ENCODE results near the gene HHIPL1. TPM values are rescaled to one million over a fixed set of nuclear protein-coding genes. Genes with fewer than 3 reads are reported as not detected.

HHIPL1 gene
- total RNA-seq, 2 experiments from 2014 or later = 0.15 to 0.31 TPM

DNA sequence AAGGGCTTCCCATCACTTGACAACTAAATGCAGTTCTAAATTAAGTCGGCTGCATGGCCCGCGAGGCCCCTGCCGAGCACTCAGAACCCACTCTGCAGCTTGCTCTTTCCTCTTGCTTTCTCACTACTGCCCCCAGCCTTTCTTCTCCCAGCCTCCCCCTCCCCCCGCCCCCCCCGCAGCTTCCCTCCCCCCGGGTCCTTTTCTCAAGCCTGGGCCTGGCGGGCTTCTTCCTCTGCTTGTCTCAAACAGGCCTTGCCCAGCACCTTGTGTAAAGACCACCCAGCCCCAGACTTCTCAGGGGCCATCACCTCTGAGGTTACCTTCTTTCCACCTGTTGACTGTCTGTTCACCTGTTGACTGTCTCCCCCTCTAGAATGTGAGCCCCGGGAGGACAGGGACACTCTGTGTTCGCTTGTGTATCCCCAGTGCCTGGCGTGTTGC, 40.2 kb downstream of the HHIPL1 start:
- Mint-ChIP-seq H3K27me3 (ENCODE audit: low read depth) (peaks cover 11% of the 10 kb centered on the region), H3K4me3 (peak overlapping the region; percentile 36), H3K36me3 (ENCODE audit: low read depth) (no peaks in the 10 kb centered on the region), H3K9me3 (no peaks in the 10 kb centered on the region), H3K4me1 (ENCODE audit: low read depth) (peaks cover 4% of the 10 kb centered on the region), H3K27ac (no peak overlapping the region)
- DNase-seq = no peak
- CTCF ChIA-PET = interaction anchor here (1.6 kb wide), 1 partner anchor 18 kb away, joined by 3 read pairs; no protein-coding TSS in a partner anchor
- intact Hi-C loops (cut with micrococcal nuclease) = no loop called here

GRCh38 chr14:99685596-99685995, 40.7 kb downstream of the HHIPL1 start:
- Mint-ChIP-seq H3K9me3 (no peaks in the 10 kb centered on the region), H3K4me3 (peak overlapping the region; percentile 36), H3K27me3 (ENCODE audit: low read depth) (peaks cover 11% of the 10 kb centered on the region), H3K4me1 (ENCODE audit: low read depth) (peaks cover 4% of the 10 kb centered on the region), H3K36me3 (ENCODE audit: low read depth) (no peaks in the 10 kb centered on the region), H3K27ac (no peak overlapping the region)
- no peak for DNase-seq
- CTCF ChIA-PET = no interaction called here
- intact Hi-C loops (cut with micrococcal nuclease) = no loop called here

- Mint-ChIP-seq H3K9me3 (no peaks in the 10 kb centered on the region), H3K36me3 (ENCODE audit: low read depth) (no peaks in the 10 kb centered on the region), H3K27ac (no peak overlapping the region), H3K4me1 (ENCODE audit: low read depth) (peaks cover 4% of the 10 kb centered on the region), H3K27me3 (ENCODE audit: low read depth) (peaks cover 14% of the 10 kb centered on the region), H3K4me3 (no peak overlapping the region)
- intact Hi-C loops (cut with micrococcal nuclease) = no loop called here
- CTCF ChIA-PET = interaction anchor here (0.7 to 2.1 kb wide), 5 partner anchors 9 to 402 kb away, joined by 3 to 6 read pairs (median 4); no protein-coding TSS in a partner anchor
- DNase-seq = no peak
Measured at GRCh38 chr14:99686557-99687283, 41.8 kb downstream of the HHIPL1 start.

DNA sequence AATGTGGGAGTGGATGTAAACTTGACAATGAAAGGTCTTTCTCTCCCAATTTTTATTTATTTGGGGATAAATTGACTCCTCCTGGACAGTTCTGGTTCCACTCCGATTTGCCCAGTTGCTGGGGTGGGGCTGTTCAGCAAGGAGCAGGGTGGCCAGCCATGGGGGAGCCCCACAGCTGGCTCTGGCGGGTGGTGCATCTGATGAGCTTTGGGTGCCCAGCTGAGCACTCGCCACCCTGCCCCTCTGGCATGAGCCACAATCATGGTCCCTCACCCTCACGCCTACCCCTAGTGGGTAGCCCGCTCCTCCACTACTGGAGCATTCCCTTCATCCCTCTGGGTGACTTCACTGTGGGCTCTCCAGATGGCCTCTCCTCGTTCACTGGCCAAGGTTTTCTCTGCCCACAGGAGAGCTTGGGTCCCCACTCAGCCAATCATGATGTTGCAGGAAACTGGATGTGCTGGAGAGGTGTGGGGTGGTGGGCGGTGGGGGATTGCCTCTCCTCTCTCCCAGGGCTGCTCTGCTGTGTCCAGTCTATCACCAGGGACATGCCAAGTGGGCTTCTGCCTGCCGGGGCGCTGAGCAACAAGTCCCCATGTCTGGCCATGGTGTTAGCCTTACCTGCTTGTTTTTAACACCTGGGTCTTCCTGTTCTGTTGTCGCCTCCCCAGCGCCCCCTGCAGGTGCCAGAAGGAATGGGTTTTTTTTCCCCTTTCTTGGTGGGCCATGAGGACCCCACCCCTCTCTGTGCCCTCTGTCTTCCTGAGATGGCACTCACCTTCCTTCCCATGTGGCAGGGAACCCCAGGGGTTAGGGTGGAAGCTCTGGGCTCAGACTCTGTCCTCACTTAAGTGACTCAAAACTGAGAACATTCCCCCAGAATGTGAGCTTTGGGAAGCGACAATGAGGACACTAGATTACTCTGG, 42.6 kb downstream of the HHIPL1 start:
- Mint-ChIP-seq H3K27ac (no peak overlapping the region), H3K27me3 (ENCODE audit: low read depth) (peaks cover 14% of the 10 kb centered on the region), H3K9me3 (no peaks in the 10 kb centered on the region), H3K4me3 (no peak overlapping the region), H3K36me3 (ENCODE audit: low read depth) (no peaks in the 10 kb centered on the region), H3K4me1 (ENCODE audit: low read depth) (peaks cover 4% of the 10 kb centered on the region)
- DNase-seq = peak; percentile 34
- intact Hi-C loops (cut with micrococcal nuclease) = no loop called here
- CTCF ChIA-PET = interaction anchor here (0.7 to 2.1 kb wide), 13 partner anchors 8 to 403 kb away, joined by 3 to 7 read pairs (median 4); no protein-coding TSS in a partner anchor

DNA sequence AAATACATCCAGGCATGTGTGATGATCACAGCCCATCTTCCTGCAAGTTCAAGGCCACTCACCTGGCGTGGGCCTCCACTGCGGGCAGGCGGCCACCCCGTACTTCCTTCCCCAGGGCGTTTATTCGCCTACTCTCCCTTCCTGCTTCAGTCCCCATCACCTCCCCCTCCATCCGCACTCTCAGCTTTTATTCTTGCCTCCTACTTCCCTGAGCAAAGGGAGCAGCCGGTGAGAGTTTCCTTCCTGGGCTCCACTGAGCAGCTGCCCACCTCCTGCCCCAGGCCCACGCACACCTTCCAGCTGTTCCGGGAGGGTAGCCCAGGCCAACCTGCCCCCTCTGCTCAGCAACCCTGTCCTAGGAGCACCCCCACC, 43.3 kb downstream of the HHIPL1 start:
- Mint-ChIP-seq H3K27me3 (ENCODE audit: low read depth) (peaks cover 14% of the 10 kb centered on the region), H3K4me3 (no peak overlapping the region), H3K36me3 (ENCODE audit: low read depth) (no peaks in the 10 kb centered on the region), H3K27ac (no peak overlapping the region), H3K4me1 (ENCODE audit: low read depth) (peaks cover 2% of the 10 kb centered on the region), H3K9me3 (no peaks in the 10 kb centered on the region)
- no peak for DNase-seq
- intact Hi-C loops (cut with micrococcal nuclease) = no loop called here
- CTCF ChIA-PET = interaction anchor here (0.7 to 2.1 kb wide), 13 partner anchors 9 to 404 kb away, joined by 3 to 7 read pairs (median 4); no protein-coding TSS in a partner anchor

DNA sequence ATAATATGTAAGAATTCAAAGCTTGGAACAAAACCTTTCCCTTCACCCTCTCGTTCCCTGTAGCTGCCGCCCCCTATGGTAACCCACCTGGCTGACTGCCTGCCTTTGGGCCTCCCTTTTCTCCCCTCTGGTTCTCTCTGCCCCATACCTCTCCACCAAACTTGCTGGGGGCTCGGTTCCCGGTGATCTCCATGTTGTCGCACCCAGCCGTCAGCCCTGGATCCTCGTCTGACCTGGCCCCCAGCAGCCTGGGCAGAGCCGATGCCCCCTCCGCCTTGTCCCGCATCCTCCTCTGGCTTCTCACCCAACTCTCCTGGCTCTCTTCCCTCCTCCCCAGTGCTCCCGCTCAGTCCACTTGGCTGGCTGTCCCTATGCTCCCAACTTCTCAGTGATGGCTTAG, 43.7 kb downstream of the HHIPL1 start:
- peaks cover 14% of the 10 kb centered on the region for H3K27me3 Mint-ChIP-seq (ENCODE audit: low read depth)
- H3K36me3 Mint-ChIP-seq (ENCODE audit: low read depth) = no peaks in the 10 kb centered on the region
- H3K4me1 Mint-ChIP-seq (ENCODE audit: low read depth) = peaks cover 2% of the 10 kb centered on the region
- H3K9me3 Mint-ChIP-seq = no peaks in the 10 kb centered on the region
- intact Hi-C loops (cut with micrococcal nuclease) = no loop called here
- DNase-seq = no peak
- H3K4me3 Mint-ChIP-seq = no peak overlapping the region
- H3K27ac Mint-ChIP-seq = no peak overlapping the region
- CTCF ChIA-PET = interaction anchor here (0.7 to 2.1 kb wide), 11 partner anchors 9 to 329 kb away, joined by 3 to 7 read pairs (median 3); no protein-coding TSS in a partner anchor

DNA sequence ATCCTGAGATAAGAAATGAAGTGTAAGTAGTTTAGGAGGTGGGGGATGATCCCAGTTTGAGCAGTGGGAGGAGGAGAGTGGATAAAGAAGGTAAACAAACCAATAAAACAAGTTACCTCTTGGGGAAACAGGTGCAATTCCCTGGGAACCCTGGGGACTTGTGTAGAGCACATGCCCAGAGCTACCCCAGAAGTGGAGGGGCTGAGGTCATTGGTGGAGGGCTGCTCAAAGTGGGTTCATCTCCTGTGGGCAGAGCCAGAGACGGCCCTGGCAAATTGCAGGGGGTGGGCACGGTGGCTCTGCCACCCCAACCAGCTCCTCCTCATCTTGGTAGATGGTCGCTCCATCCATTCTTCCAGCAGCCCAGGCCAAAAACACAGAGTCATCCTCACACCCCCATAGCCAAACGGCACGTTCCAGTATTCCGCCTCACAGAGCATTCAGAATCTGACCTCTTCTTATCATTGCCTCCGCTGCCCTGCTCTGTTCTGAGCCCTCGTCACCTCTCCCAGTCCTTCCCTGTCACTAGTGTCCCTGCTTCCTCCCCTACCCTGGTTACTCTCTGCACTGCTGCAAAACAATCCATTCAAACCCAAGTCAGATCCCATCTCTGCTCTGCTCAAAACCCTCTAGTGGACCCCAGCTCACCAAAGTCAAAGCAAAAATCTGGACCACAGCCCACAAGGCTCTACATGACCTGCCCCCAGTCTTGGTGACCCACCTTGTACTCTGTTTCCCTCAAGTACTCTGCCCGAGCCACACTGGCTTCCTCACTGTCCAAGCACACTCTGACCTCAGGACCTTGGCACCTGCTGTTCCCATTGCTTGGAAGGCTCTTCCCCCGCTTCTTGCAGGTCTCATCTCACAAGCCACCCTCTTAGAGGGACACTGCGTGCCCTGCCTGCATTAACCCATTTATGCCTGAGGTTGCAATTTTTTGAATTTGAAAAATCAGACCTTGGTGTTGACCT, 44.6 kb downstream of the HHIPL1 start:
- no peak overlapping the region for H3K4me3 Mint-ChIP-seq
- no peak for DNase-seq
- no peaks in the 10 kb centered on the region for H3K9me3 Mint-ChIP-seq
- no peaks in the 10 kb centered on the region for H3K36me3 Mint-ChIP-seq (ENCODE audit: low read depth)
- peaks cover 2% of the 10 kb centered on the region for H3K4me1 Mint-ChIP-seq (ENCODE audit: low read depth)
- CTCF ChIA-PET = interaction anchor here (0.6 to 1.4 kb wide), 4 partner anchors 47 to 339 kb away, joined by 3 to 5 read pairs (median 3); no protein-coding TSS in a partner anchor
- intact Hi-C loops (cut with micrococcal nuclease) = no loop called here
- peaks cover 14% of the 10 kb centered on the region for H3K27me3 Mint-ChIP-seq (ENCODE audit: low read depth)
- no peak overlapping the region for H3K27ac Mint-ChIP-seq

DNA sequence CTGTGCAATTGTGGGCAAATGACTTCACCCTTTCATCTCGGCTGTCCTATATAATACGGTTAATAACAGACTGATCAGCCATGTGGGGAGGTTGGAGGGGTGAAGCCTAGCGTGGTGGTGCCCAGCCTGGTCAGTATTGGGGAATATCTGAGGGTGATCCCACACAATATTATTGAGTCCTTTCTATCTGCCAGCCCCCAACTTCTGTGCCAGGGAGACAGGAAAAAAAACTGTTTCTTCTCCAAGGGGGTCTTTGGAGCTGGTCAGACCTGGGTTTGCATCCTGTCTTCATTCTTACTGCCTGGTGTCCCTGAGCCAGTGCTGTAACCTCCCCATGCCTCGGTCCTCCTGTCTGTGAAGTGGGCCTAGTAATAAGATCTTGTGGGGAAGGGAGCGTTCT, 45.7 kb downstream of the HHIPL1 start:
- Mint-ChIP-seq H3K4me3 (no peak overlapping the region), H3K27me3 (ENCODE audit: low read depth) (peaks cover 14% of the 10 kb centered on the region), H3K9me3 (no peaks in the 10 kb centered on the region), H3K4me1 (ENCODE audit: low read depth) (peaks cover 2% of the 10 kb centered on the region), H3K27ac (no peak overlapping the region), H3K36me3 (ENCODE audit: low read depth) (no peaks in the 10 kb centered on the region)
- CTCF ChIA-PET = interaction anchor here (0.6 to 1.1 kb wide), 2 partner anchors 10 to 11 kb away, joined by 3 read pairs; no protein-coding TSS in a partner anchor
- no peak for DNase-seq
- intact Hi-C loops (cut with micrococcal nuclease) = no loop called here

GRCh38 chr14:99691111-99691885, 46.4 kb downstream of the HHIPL1 start:
- Mint-ChIP-seq H3K36me3 (ENCODE audit: low read depth) (no peaks in the 10 kb centered on the region), H3K9me3 (no peaks in the 10 kb centered on the region), H3K27me3 (ENCODE audit: low read depth) (peaks cover 14% of the 10 kb centered on the region), H3K4me1 (ENCODE audit: low read depth) (peaks cover 2% of the 10 kb centered on the region), H3K27ac (no peak overlapping the region), H3K4me3 (no peak overlapping the region)
- CTCF ChIA-PET = interaction anchor here (1.1 kb wide), 1 partner anchor 10 kb away, joined by 3 read pairs; no protein-coding TSS in a partner anchor
- no peak for DNase-seq
- intact Hi-C loops (cut with micrococcal nuclease) = no loop called here

DNA sequence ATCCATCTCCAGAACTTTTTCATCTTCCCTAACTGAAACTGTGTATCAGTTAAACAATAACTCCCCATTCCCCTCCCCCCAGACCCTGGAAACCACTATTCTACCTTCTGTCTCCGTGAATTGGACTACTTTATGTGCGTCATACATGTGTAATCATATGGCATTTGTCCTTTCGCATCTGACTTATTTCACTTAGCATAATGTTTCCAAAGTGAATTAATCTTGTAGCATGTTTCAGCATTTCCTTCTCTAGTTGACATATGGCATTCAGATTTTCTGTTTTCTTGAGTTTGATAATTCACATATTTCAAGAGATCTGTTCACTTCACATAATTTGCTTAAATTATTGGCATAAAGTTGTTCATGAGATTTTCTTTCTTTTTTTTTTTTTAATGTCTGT, 49.0 kb downstream of the HHIPL1 start:
- CTCF ChIA-PET = no interaction called here
- Mint-ChIP-seq H3K9me3 (no peaks in the 10 kb centered on the region), H3K27ac (no peak overlapping the region), H3K4me1 (ENCODE audit: low read depth) (no peaks in the 10 kb centered on the region), H3K4me3 (no peak overlapping the region), H3K36me3 (ENCODE audit: low read depth) (no peaks in the 10 kb centered on the region), H3K27me3 (ENCODE audit: low read depth) (peaks cover 10% of the 10 kb centered on the region)
- DNase-seq = no peak
- intact Hi-C loops (cut with micrococcal nuclease) = no loop called here

DNA sequence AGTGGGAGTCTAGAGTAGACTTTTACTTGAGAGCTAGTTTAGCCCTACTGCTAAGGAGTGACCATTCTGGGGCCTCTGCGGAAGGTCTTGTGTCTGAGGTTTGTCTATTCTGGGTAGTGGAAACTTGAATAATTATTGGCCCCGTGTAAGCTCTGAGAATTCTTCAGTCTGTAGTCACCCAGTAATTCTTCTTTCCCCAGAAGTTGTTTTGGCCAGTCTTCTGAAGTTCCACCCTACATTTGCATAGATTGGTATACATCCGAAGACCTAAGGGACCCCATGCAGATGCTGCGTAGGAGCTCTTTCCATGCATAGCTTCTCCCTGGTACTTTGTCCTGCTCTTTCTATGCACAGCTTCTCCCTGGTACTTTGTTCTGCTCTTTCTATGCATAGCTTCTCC, 52.0 kb downstream of the HHIPL1 start:
- intact Hi-C loops (cut with micrococcal nuclease) = no loop called here
- H3K4me3 Mint-ChIP-seq = no peak overlapping the region
- H3K4me1 Mint-ChIP-seq (ENCODE audit: low read depth) = peaks cover 3% of the 10 kb centered on the region
- no peak for DNase-seq
- H3K27ac Mint-ChIP-seq = no peak overlapping the region
- CTCF ChIA-PET = interaction anchor here (1.8 kb wide), 1 partner anchor 9 kb away, joined by 7 read pairs; no protein-coding TSS in a partner anchor
- no peaks in the 10 kb centered on the region for H3K36me3 Mint-ChIP-seq (ENCODE audit: low read depth)
- no peaks in the 10 kb centered on the region for H3K27me3 Mint-ChIP-seq (ENCODE audit: low read depth)
- H3K9me3 Mint-ChIP-seq = peaks cover under 1% of the 10 kb centered on the region
